Globus pallidus (tissue), 1 donor: ENCODE results near the gene IKZF2.

Source experiments
- DNase-seq: peaks from one replicate; pipeline ENCODE4 v3.0.0-alpha.2; 2015; ENCODE audit warnings: low spot score

IKZF2 gene

GRCh38 chr2:213151437-213152064 lies at the start of gene IKZF2:
TSS of gene IKZF2 (minus strand) at chr2:213151612. CDS start at chr2:213148629, 2,983 bp downstream.
- peak; percentile 90 for DNase-seq

- no peak for DNase-seq
Measured at GRCh38 chr2:213199871-213200270, 48.5 kb upstream of the IKZF2 start.

GRCh38 chr2:213189001-213189899 lies 37.8 kb upstream of the IKZF2 start:
- peak; percentile 0 for DNase-seq

GRCh38 chr2:213188533-213188867 lies 37.1 kb upstream of the IKZF2 start:
- DNase-seq: no peak

- no peak for DNase-seq
Measured at GRCh38 chr2:213187833-213188532, 36.6 kb upstream of the IKZF2 start.

- DNase-seq: no peak
Measured at GRCh38 chr2:213187386-213187785, 36.0 kb upstream of the IKZF2 start.

GRCh38 chr2:213185147-213185822 lies 33.9 kb upstream of the IKZF2 start:
- no peak for DNase-seq

- no peak for DNase-seq
Measured at GRCh38 chr2:213181712-213182111, 30.3 kb upstream of the IKZF2 start.

- DNase-seq: no peak
Measured at GRCh38 chr2:213177679-213178078, 26.3 kb upstream of the IKZF2 start.

GRCh38 chr2:213175673-213176247 lies 24.3 kb upstream of the IKZF2 start:
- no peak for DNase-seq

- no peak for DNase-seq
Measured at GRCh38 chr2:213172641-213173040, 21.2 kb upstream of the IKZF2 start.

- no peak for DNase-seq
Measured at GRCh38 chr2:213171147-213171546, 19.7 kb upstream of the IKZF2 start.

GRCh38 chr2:213167271-213167930 lies 16.0 kb upstream of the IKZF2 start:
- DNase-seq: no peak

GRCh38 chr2:213166109-213166508 lies 14.7 kb upstream of the IKZF2 start:
- no peak for DNase-seq

GRCh38 chr2:213164263-213164662 lies 12.9 kb upstream of the IKZF2 start:
- no peak for DNase-seq

- no peak for DNase-seq
Measured at GRCh38 chr2:213162516-213163118, 11.2 kb upstream of the IKZF2 start.

- no peak for DNase-seq
Measured at GRCh38 chr2:213161759-213162515, 10.5 kb upstream of the IKZF2 start.

- DNase-seq: no peak
Measured at GRCh38 chr2:213159768-213160167, 8.4 kb upstream of the IKZF2 start.

- DNase-seq: no peak
Measured at GRCh38 chr2:213157242-213157641, 5.8 kb upstream of the IKZF2 start.

- no peak for DNase-seq
Measured at GRCh38 chr2:213156717-213157116, 5.3 kb upstream of the IKZF2 start.
